Head of caudate nucleus (tissue), 42 donors: ENCODE data around the gene ZMYM1.
"Not testable (repeated sequence)": the region's sequence is repeated elsewhere in the genome, so short reads cannot be mapped to it uniquely, and the experiment has no call there.

ENCODE experiments used
- DNase-seq, 42 donors: peaks; one replicate each; pipeline versions ENCODE4 v3.0.0 to v3.0.0-alpha.2; 2020 to 2021; ENCODE audit warnings: mixed read lengths in 7 of 42
- intact Hi-C: fragments of 100-400 bp; cut with DNase I; formaldehyde crosslinking; loops from one replicate; pipeline ENCODE4 v1.15.0; 2022

The ZMYM1 gene

DNA sequence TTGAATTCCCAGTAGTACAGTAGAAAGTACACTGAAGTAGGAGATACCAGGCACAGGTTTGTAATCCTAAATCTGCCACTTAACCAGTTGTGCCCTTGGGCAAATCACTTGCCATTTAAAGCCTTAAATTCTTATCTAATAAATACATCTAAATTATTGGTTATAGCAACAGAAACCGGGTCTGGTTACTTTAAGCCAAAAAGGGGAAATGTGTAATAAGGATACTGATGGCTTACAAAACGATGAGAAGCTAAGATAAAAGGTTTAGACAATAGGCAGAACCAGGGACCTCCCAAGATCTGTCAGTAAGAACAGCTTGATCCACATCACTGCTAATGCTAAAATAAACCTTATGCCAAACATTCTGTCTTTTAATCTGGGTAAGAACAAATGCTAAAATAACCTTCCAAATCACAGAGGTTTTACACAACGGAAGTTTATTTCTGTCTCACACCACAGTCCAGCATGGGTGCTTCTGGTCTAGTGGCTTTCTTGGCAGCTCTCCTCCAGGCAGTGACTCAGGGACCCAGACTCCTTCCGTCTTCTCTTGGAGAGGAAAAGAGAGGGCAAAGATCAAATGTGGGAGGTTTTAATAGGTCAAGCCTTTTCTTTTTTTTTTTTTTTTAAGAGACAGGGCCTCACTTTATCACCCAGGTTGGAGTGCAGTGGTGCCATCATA lies 16.5 kb upstream of the ZMYM1 start:
- DNase-seq = no peak
- intact Hi-C loops = no loop called here

DNA sequence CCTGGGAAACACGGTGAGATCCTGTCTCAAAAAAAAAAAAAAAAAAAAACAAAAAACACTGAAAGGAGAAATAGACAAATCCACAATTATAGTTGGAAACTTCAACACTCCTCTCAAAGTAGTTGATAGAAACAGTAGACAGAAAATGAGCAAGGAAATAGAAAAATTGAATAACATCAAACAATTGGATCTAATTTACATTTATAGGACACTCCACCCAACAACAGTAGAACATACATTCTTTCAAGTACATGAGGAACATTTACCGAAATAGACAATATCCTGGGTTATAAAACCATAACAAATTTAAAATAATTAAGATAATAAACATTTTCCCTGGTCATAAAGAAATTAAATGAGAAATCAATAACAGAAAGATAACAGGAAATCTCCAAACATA lies 14.9 kb upstream of the ZMYM1 start:
- intact Hi-C loops = no loop called here
- no peak for DNase-seq

DNA sequence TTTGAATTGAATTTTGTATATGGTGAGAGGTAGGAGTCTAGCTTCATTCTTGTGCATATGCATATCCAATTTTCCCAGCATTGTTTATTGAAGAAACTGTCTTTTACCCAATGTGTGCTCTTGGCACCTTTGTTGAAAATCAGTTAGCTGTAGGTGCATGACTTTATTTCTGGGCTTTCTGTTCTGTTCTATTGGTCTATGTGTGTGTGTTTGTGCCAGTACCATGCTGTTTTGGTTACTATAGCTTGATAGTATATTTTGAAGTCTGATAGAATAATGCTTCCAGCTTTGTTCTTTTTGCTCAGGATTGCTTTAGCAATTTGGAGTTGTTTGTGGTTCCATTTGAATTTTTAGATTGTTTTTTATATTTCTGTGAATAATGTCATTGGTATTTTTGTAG lies 9.4 kb upstream of the ZMYM1 start:
- intact Hi-C loops = no loop called here
- DNase-seq = no peak

DNA sequence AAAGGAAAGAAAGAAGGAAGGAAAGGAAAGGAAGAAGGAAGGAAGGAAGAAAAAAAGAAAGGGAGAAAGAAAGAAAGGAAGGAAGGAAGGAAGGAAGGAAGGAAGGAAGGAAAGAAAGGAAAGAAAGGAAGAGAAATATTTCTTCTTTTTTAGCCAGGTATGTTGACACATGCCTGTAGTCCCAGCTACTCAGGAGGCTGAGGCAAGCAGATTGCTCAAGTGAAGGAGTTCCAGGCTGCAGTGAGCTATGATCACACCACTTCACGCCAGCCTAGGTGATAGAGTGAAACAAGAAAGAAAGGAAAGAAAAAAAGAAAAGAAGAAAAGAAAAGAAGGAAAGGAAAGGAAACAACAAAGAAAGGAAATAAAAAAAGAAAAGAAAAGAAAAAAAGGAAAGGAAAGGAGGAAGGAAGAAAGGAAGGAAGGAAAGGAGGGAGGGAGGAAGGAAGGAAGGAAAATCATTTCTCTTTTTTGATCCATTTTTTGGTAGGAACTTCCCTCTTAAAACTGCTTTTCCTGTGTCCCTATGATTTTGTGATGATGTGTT lies 5.8 kb upstream of the ZMYM1 start:
- intact Hi-C loops = no loop called here
- no peak for DNase-seq

GRCh38 chr1:35076426-35076825 lies 2.8 kb upstream of the ZMYM1 start:
- DNase-seq, intact Hi-C loops: not testable (repeated sequence)

DNA sequence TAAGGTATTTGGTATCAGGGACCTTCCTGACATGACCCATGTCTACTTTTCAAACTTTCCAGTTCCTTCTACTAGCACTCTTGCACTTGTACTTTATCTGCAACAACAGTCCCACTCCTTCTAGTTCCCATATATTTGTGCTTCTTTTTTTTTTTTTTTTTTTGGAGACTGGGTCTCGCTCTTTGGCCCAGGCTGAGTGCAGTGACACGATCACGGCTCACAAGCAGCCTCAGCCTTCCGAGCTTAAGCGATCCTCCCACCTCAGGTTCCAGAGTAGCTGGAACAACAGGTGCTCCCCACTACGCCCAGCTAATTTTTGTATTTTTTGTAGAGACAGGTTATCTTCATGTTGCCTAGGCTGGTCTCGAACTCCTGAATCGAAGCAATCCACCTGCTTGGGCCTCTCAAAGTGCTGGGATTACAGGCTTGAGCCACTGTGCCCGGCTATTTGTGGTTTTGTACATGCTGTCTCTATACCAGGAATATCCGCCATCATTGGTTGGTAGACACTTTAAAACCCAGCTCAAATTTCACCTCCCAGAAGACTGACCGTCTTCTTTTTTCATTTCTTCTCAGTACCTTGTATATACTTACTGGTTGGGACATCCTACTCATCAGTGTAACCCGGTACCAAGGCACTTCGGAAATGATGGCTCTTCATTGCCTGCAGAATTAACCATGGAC lies 1.1 kb downstream of the ZMYM1 start:
- intact Hi-C loops = no loop called here
- no peak for DNase-seq

DNA sequence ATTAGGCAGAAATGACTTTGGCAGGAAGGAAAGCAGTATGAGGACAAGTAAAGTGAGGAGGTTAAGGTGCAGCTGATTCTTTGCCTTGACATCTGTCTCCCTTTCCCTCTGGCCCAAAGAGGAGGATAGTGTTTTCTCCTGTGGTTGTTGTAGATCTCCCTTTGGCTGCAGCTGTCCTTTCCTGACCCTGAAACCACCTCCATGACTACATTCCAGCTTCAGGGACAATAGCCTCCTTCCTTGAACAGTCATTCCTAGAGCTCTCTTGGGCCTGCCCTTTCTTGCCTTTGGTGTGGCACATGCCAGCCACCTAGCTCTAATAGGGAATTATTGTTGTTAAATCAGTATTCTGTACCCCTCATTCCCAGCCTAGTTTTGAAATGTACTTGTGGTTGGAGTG lies 6.2 kb downstream of the ZMYM1 start:
- intact Hi-C loops = no loop called here
- DNase-seq = no peak

- intact Hi-C loops = no loop called here
- DNase-seq = no peak
Observed at GRCh38 chr1:35097224-35097623, 18.0 kb downstream of the ZMYM1 start.

- intact Hi-C loops = no loop called here
- no peak for DNase-seq
Observed at GRCh38 chr1:35111106-35111505, 31.9 kb downstream of the ZMYM1 start.

- intact Hi-C loops = no loop called here
- DNase-seq = no peak
Observed at GRCh38 chr1:35112668-35113067, 33.5 kb downstream of the ZMYM1 start.

DNA sequence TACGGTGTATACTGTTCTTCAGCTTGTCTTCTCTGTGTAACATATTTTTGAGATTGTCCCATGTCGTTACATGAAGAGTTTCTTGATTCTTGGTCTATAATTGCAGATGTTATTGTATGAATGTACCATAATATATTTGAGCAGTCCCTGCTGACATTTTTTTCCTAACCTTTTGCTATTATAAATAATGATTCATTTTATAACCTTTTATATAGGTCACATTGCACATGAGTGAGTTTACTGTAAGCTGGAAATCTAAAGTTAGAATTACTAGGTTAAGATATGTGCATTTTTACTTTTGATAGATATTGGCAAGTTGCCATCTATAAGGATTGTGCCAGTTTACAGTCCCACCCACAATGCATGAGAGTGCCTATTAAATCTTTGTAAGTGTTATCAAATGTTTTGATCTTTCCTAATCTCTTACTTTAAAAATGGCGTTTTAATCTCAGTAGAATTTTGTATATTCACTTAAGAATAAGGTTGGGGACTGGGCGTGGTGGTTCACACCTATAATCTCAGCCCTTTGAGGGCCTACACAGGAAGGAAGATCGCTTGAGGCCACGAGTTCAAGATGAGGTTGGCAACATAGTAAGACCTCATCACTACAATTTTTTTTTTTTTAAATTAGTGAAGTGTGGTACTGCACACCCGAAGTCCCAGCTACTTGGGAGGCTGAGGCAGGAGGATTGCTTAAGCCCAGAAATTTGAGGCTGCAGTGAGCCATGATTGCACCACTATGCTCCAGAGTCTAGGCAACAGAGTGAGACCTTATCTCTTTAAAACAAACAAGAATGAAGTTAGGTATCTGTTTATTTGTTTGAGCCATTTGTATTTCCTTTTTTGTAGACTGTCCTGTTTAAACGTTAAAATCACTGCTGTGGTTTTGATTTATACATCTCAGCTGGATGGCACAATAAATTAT lies 36.5 kb downstream of the ZMYM1 start:
- no peak for DNase-seq

DNA sequence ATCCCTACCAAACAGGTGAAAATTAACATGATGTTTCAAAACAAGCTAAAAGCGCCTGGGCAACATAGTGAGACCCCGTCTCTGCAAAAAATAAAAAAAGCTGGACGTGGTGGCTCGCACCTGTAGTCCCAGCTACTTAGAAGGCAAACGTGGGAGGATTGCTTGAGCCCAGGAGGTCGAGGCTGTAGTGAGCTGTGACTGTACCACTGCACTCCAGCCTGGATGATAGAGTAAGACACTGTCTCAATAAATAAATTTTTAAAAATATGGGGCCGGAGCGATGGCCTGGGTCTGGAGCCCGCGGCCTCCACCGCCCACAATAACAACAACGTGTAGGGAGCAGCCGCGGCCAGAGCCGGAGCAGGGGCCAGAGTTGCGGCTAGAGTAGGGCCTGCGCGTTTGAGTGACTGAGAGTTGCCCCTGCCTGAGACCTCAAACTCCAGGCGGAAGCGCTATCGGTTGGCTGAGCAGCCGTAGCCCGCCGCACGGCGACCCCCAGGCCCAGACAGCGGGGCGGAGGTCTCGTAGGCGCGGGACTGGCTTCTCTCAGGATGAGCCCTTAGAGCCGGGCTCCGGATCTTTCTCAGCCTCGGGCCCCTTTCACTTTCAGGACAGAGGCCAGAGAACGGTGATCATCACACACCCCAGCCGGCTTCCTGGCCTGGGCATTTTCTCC lies 41.4 kb downstream of the ZMYM1 start:
- peak in 10 of 42 donors; percentile 3 to 36 (median 12) for DNase-seq
- intact Hi-C loops = no loop called here

More for the DNA sequence above, 36.5 kb downstream of the ZMYM1 start:
- intact Hi-C loops = no loop called here

DNA sequence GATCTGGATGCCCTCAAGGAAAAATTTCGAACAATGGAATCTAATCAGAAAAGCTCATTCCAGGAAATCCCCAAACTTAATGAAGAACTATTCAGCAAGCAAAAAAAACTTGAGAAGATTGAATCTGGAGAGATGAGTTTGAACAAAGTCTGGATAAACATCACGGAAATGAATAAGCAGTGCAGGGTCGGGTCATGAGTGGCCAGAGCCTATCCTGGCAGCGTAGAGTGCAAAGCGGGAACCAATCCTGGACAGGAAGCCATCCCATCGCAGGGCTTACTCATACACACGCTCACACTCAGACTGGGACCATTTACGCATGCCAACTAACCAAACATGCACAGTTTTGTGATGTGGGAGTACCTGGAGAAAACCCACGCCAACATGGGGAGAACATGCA lies 43.1 kb downstream of the ZMYM1 start:
- intact Hi-C loops = no loop called here
- DNase-seq = no peak

DNA sequence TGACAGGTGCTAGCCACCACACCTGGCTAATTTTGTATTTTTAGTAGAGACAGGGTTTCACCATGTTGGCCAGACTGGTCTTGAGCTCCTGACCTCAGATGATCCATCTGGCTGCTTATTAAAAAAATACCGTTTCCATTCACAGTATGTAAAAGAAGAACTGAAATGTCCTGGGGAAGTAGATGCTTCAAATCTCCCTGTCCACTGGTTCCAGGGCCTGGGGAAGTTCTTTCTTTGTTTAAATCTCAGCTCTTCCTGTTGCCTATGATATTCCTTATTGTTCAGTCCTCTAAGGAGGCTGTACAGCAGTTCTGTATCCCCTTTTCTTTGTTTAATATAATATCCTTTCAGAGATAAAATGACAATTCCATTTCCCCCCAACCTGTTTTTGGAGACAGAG lies 47.4 kb downstream of the ZMYM1 start:
- no peak for DNase-seq

GRCh38 chr1:35129080-35129479 lies 49.9 kb downstream of the ZMYM1 start:
- DNase-seq = no peak
- intact Hi-C loops = no loop called here

More for the DNA sequence above, 47.4 kb downstream of the ZMYM1 start:
- intact Hi-C loops = no loop called here

DNA sequence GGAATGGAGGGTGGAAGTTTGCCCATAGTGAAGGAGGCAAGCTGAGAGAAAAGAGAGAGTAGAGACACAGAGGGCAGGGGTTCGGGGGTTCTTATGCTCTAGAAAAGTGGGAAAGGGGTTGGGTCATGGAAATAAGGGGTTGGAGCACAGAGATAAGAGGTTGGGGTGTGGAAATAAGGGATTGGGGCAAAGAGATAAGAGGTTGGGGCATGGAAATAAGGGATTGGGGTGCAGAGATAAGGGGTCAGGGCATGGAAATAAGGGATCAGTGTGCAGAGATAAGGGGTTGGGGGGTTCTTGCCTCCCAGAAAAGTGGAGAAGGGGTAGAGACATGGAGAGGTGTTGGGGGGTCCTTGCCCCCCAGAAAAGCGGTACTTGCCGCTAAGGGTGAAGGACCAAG lies 57.6 kb downstream of the ZMYM1 start:
- DNase-seq = no peak
- intact Hi-C loops = no loop called here

DNA sequence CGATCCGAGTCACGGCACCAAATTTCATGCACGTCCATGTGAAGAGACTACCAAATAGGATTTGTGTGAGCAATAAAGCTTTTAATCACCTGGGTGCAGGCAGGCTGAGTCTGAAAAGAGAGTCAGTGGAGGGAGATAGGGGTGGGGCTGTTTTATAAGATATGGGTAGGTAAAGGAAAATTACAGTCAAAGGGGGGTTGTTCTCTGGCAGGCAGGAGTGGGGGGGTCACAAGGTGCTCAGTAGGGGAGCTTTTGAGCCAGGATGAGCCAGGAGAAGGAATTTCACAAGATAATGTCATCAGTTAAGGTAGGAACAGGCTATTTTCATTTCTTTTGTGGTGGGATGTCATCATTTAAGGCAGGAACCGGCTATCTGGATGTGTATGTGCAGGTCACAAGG lies 58.4 kb downstream of the ZMYM1 start:
- intact Hi-C loops = not testable (repeated sequence)

GRCh38 chr1:35142294-35142693 lies 63.1 kb downstream of the ZMYM1 start:
- DNase-seq, intact Hi-C loops: not testable (repeated sequence)

More for the DNA sequence above, 58.4 kb downstream of the ZMYM1 start:
- DNase-seq = not testable (repeated sequence)

DNA sequence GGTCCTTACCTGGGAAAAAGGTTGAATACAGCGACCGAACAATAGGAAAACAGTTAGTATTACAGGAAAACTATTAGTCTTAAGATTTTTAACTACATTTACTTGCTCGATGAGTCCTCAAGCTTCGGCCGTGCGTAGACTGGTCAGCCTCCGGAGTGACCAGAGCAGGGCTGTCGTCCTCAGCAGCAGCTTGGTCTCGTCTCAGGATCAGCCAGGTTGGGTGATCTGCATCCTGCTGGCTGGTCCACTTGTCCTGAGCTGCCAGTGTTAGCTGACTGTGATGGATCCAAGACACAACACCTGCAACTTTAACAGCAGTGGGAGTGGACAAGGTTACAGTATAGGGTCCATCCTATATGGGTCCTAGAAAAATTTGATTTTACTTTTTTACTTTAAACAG lies 63.5 kb downstream of the ZMYM1 start:
- DNase-seq, intact Hi-C loops: not testable (repeated sequence)
